HFF-Myc (cell line): Measurements from ENCODE around the gene GABARAPL2.

Source experiments
- DNase-seq: peaks from one replicate; pipeline ENCODE4 v3.0.0-alpha.2; 2011; ENCODE audit warnings: low read depth; ENCODE audit errors: extremely low read depth
- H3K4me3 ChIP-seq: replicated peaks from 2 replicates; pipeline ENCODE4 v1.5.1; 2011; ENCODE audit warnings: low read depth, mild to moderate bottlenecking, control low read depth, low read length
- TF ChIP-seq, protein P1 (sequence below): IDR thresholded peaks from 2 replicates; pipeline ENCODE4 v1.5.1; 2012; ENCODE audit warnings: mild to moderate bottlenecking, low read depth, low read length, control low read depth; ENCODE audit errors: missing control alignments

The GABARAPL2 gene

DNA sequence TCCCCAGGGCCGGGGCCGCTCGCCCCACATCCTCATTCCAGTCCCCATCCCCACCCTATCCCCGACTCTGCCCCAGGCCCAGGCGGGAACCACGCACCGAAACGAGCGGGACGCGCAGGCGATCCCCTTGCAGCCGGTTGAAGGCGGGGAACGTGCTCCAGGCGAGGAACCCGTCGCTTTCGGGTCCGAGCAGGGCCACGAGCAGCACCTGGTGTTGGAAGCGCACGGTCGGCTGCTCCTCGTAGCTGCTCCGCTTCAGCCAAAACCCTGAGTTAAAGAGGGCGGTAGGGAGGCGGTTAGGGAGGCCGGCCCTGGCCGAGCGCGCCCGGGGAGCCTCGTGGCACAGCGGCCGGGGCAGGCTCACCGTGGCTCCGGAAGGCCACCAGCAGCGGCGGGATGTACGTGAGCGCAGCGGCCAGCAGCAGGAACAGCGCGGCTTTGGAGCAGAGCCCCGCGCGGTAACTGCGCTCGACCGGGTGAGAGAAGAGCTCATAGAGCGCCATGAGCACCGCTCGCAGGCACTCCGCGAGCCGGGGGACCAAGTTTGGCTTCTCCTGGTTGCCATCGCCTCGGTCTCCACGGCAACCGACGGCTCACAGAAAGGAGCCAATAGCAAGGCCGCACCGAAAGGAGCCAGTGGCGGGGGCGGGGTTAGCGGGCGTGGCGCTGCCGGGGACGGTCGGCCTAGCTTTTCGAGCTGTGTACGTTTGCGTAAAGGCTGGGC lies 10.3 kb upstream of the GABARAPL2 start, which contains the start of gene TMEM231:
TSS of gene TMEM231 (minus strand) at position 546 of the 724 bp plus-strand sequence. CDS start at position 503, 43 bp downstream.
- TF ChIP-seq, protein P1, sequence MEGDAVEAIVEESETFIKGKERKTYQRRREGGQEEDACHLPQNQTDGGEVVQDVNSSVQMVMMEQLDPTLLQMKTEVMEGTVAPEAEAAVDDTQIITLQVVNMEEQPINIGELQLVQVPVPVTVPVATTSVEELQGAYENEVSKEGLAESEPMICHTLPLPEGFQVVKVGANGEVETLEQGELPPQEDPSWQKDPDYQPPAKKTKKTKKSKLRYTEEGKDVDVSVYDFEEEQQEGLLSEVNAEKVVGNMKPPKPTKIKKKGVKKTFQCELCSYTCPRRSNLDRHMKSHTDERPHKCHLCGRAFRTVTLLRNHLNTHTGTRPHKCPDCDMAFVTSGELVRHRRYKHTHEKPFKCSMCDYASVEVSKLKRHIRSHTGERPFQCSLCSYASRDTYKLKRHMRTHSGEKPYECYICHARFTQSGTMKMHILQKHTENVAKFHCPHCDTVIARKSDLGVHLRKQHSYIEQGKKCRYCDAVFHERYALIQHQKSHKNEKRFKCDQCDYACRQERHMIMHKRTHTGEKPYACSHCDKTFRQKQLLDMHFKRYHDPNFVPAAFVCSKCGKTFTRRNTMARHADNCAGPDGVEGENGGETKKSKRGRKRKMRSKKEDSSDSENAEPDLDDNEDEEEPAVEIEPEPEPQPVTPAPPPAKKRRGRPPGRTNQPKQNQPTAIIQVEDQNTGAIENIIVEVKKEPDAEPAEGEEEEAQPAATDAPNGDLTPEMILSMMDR: no peak
- peak; percentile 75 for DNase-seq
- peak within 1 kb of the TSS; percentile 64 for H3K4me3 ChIP-seq

DNA sequence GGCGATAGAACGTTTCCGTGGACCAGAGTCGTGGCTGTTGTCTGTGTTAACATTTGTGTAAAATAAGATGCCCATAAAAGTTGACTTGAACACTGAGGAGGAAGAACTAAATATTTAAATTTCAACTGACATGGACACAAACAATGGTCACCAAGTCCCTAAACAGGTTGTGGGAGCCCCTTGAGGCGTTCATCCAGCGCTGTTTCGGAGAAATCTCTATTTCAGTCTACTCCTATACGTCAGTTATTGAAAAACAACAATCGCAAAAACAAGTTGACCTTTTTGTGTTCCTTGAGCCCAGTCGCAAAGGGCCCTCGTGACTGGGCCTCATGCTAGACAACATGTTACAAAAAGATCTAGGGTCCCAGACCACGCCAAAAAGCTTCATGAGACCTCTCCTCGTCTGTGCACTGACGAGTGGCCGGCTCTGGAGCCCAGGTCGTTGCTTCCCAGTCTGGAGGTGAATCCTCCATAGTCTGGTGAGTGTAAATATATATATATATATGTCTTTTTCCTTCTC lies 9.7 kb upstream of the GABARAPL2 start:
- DNase-seq: no peak
- TF ChIP-seq, protein P1: no peak
- H3K4me3 ChIP-seq: peak overlapping the region; percentile 64

DNA sequence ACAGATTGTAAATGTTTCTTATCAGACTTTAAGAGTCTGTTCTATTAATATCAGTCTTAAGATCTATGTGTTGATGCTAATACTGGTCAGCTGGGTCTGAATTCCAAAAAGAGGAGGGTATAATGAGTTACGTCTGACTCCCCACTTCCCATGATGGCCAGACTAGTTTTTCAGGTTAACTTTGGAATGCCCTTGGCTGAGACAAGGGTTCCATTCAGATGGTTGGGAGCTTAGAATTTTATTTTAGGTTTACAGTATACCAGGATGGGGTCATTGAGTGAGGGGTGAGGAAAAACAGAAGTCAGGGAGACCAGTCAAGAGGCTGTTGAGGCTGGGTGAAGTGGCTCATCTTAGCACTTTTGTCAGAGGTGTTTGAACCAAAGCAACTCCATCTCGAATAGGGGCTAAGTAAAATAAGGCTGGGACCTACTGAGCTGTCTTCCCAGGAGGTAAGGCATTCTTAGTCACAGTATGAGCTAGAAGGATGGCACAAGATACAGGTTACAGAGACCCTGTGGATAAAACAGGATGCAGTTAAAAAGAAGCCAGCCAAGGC lies 7.3 kb upstream of the GABARAPL2 start:
- H3K4me3 ChIP-seq: no peak overlapping the region
- DNase-seq: no peak
- TF ChIP-seq, protein P1: no peak

DNA sequence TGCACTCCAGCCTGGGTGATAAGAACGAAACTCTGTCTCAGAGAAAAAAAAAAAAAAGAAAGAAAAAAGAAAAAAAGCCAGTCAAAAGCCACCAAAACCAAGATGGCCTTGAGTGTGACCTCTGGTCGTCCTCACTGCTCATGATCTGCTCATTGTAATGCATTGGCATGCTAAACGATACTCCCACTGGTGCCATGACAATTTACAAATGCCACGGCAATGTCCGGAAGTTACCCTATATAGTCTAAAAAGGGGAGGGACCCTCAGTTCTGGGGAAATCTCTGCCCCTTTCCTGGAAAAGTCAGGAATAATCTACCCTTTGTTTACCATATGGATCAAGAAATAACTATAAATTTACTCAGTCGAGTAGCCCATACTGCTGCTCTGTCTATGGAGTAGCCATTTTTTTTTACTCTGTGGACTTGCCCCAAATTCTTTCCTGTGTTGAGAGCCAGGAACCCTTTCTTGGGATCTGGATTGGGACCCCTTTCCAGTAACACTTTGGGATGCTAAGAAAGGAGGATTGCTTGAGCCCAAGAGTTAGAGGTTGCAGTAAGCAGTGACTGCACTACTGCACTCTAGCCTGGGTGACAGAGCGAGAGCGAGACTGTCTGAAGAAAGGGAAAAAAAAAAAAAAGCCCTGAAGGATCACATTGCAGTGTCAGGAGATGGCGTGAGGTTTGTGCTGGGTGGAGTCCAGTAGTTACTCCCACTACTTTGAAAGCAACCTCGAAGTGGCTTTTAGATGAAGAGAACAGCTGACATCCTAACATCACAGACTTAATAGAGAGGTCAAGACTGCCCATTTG lies 6.4 kb upstream of the GABARAPL2 start:
- TF ChIP-seq, protein P1: no peak
- peak; percentile 29 for DNase-seq
- H3K4me3 ChIP-seq: no peak overlapping the region

DNA sequence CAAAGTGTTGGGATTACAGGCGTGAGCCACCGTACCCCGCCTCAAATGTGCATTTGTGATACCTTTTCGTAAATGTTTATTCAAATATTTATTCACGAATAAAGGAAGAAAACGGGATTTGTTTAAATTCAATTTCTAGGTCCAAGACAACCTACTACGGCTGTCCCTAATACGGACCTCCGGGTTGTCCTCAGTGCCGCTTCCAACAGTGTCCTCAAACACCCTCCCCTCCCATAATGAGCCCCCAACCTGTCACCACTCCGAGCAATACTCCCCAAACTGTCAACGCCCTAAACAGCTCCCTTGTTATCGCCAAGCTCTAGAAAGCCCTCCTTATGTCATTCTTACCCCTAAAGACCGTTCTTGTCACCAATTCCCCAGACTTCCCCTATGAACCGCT lies 539 bp upstream of the GABARAPL2 start:
- peak overlapping the region; percentile 75 for H3K4me3 ChIP-seq
- DNase-seq: no peak
- TF ChIP-seq, protein P1: no peak

DNA sequence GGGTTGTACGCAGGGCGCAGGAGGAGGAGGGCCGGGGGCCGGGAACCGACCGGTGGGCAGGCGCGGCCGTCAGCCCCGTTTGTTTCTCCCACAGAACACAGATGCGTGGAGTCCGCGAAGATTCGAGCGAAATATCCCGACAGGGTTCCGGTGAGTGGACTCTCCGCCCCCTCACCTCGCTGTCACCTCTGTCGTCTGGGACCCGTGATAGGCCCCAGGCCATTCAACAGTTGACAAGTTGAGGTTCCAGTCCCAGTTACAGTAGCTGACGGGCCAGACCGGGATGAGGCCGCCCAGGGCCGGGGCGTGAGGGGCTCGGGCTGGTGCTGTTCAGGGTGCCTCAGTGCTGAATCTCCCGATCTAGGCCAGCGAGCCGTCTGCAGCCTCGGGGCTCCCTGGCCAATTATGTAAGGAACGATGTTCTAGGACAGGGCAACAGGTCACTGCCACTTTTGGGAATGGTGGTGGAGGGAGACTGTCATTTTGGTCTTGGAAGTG lies 628 bp downstream of the GABARAPL2 start:
- DNase-seq: no peak
- H3K4me3 ChIP-seq: peak overlapping the region; percentile 75
- TF ChIP-seq, protein P1: no peak
